HG02981 (cell line): ENCODE data around the gene RSPO4.

ENCODE experiments used
- ATAC-seq: cut with Tn5 transposase; IDR thresholded peaks from one replicate; pipeline ENCODE4 v1.9.1; 2021; ENCODE audit warnings: mild to moderate bottlenecking, moderate library complexity; ENCODE audit not compliant: unreplicated experiment

The RSPO4 gene

GRCh38 chr20:944774-945410, 57.2 kb downstream of the RSPO4 start:
- no peak for ATAC-seq

- ATAC-seq: no peak
Observed at GRCh38 chr20:944148-944547, 58.0 kb downstream of the RSPO4 start.

- no peak for ATAC-seq
Observed at GRCh38 chr20:942611-943010, 59.5 kb downstream of the RSPO4 start.

- no peak for ATAC-seq
Observed at GRCh38 chr20:940926-941325, 61.2 kb downstream of the RSPO4 start.

- ATAC-seq: no peak
Observed at GRCh38 chr20:939606-940005, 62.5 kb downstream of the RSPO4 start.

- ATAC-seq: no peak
Observed at GRCh38 chr20:934186-934840, 67.8 kb downstream of the RSPO4 start.

- no peak for ATAC-seq
Observed at GRCh38 chr20:933029-933428, 69.1 kb downstream of the RSPO4 start.

- ATAC-seq: no peak
Observed at GRCh38 chr20:931401-931800, 70.7 kb downstream of the RSPO4 start.

GRCh38 chr20:926670-927069, 75.4 kb downstream of the RSPO4 start:
- no peak for ATAC-seq

GRCh38 chr20:925516-925915, 76.6 kb downstream of the RSPO4 start:
- no peak for ATAC-seq

GRCh38 chr20:924639-925038, 77.5 kb downstream of the RSPO4 start:
- no peak for ATAC-seq

GRCh38 chr20:922781-923180, 79.3 kb downstream of the RSPO4 start:
- no peak for ATAC-seq

- ATAC-seq: no peak
Observed at GRCh38 chr20:921068-921467, 81.0 kb downstream of the RSPO4 start.

GRCh38 chr20:920311-920710, 81.8 kb downstream of the RSPO4 start:
- no peak for ATAC-seq

GRCh38 chr20:919491-919916, 82.6 kb downstream of the RSPO4 start:
- no peak for ATAC-seq

GRCh38 chr20:917416-917815, 84.7 kb downstream of the RSPO4 start:
- no peak for ATAC-seq

GRCh38 chr20:916825-917224, 85.3 kb downstream of the RSPO4 start:
- no peak for ATAC-seq

GRCh38 chr20:916125-916799, 85.8 kb downstream of the RSPO4 start, which contains the start of gene ANGPT4:
ANGPT4 (minus strand) TSS chr20:916334; CDS start chr20:916214, 120 bp downstream.
- ATAC-seq: no peak

- ATAC-seq: no peak
Observed at GRCh38 chr20:914727-915498, 87.2 kb downstream of the RSPO4 start.

- ATAC-seq: no peak
Observed at GRCh38 chr20:913306-913849, 88.7 kb downstream of the RSPO4 start.
